Embryonic facial prominence (tissue), 1 donor: ENCODE data around the gene PLXDC2.
A peak's percentile ranks its signal among the peaks of the same experiment; 100 is the strongest.
"Not testable (repeated sequence)": the region's sequence is repeated elsewhere in the genome, so short reads cannot be mapped to it uniquely, and the experiment has no call there.

Experiments used
- DNase-seq: peaks from one replicate; pipeline ENCODE4 v3.0.0-alpha.2; 2016; ENCODE audit errors: extremely low spot score

Gene PLXDC2

DNA sequence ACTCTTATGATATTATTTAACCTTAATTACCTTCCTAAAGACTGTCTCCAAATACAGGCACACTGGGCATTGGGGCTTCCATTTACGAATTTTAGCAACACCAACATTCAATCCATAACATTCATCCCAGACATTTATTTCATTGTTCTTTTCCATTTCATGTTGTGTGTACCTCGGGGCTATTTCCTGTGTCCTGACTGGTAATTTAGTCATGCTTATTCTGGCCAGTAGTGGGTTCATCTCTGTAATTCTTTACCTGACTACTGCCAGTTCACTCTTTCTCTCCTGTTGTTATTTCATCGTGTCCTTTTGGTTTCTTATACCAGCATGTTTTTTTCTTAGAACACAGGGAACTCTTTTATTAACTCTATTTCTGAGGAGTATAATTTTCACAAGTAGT lies 225.7 kb downstream of the PLXDC2 start:
- no peak for DNase-seq

- DNase-seq = not testable (repeated sequence)
These were observed 228.9 kb downstream of the PLXDC2 start for GRCh38 chr10:20045100-20045499.

DNA sequence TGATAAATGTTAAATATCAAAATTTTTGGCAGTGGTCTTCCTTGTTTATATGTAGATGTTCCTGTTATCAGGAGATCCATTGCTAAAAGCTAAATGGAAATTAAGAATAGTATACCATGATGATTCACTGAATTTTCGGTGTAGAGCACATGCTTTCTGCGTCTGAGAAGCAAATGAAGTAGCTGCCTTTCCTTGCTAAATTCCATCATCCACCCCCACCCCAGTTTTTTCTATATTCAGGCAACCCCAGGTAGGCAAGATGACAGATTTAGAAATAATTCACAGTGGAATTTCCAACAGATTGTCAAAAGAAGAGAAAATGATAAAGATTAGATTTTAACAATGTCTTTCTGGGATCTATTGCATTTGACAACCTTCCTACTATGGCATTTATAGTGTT lies 231.9 kb downstream of the PLXDC2 start:
- no peak for DNase-seq

DNA sequence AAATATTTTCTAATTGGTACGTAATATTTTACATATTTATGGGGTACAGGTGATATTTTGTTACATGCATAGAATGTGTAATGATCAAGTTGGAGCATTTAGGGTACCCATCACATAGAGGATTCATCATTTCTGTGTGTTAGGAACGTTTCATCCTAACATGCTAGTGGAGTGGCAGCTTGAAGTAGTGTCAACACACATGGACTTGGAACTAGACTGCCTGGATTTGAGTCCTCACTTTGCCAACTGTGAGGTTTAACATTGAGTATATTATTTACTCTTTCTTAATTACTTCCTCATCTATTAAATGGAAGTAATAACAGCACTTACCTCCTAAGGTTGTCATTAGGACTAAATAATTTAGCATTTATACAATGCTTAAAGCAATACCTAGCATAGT lies 241.9 kb downstream of the PLXDC2 start:
- no peak for DNase-seq

DNA sequence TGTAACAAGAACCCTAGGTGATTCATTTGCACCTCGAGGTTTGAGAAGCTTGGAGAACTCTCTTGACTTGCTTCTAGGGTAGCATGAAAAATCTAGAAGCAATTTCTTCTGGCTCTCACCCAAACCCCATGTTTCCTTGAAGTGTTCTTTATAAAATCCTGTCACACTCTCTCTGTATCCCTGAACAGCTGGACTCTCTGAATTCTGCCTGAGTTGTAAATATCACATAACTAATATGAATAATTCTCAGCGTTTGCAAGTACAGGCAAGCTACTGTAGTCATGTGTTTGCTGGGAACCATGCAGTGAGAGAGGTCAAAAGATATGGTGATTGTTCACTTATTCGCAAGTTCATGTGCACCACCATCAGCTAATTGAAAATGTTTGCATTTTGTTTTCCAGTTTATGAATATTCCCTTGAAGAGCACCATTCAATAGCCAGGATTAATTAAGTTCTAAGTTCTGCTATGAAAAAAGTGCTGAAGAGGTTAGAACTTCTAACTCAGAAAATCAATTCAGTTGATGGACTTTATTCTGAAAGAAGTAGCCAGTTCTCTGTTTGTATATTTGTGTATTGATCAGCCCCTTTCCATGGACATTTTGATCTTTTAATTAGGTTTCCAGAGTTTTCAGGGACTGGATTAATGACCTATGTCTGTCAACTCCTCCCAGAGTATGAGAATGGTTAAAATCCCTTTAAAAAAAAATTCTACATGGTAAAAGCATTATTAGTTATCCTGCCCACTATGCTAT lies 243.0 kb downstream of the PLXDC2 start:
- DNase-seq = no peak

DNA sequence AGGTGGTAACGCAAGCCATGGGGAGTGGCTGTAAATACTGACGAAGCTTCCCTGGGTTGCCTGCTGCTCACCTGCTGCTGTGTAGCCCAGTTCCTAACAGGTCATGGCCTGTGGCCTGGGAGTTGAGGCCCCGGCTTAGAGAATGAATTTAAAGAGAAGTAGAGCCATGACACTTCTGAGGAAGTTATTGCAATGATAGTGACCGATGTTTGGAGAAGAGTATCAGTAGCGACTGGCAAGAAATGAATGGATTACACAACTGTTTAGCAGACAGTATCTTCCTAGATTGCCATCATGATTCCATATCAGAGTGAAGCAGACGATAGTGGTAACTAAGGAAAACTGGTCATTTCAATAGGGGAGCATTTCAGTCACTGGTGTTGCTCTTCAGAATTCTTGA lies 249.6 kb downstream of the PLXDC2 start:
- DNase-seq = no peak

- no peak for DNase-seq
These were observed 256.9 kb downstream of the PLXDC2 start for GRCh38 chr10:20073167-20073566.

GRCh38 chr10:20075713-20076112 lies 259.5 kb downstream of the PLXDC2 start:
- no peak for DNase-seq

GRCh38 chr10:20084451-20084850 lies 268.2 kb downstream of the PLXDC2 start:
- no peak for DNase-seq

GRCh38 chr10:20085115-20085514 lies 268.9 kb downstream of the PLXDC2 start:
- DNase-seq = no peak

DNA sequence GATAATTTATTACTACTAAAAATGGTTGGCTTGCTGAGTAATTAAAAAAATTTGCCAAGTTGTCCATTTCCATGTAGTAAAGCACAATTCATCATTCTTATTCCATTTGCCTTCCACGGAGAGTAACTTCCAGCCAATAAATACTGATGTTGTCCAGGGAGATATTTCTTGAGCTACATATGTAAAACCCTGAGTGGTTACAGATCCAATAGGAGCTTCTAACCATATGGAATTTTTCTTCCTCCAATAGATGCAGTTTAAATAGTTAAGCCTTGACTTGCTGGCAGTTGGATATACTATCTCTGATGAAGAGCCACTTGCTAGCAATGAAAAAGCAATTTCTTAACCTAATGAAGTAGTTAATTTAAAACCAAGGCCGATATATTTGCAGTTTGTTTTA lies 271.1 kb downstream of the PLXDC2 start:
- no peak for DNase-seq

DNA sequence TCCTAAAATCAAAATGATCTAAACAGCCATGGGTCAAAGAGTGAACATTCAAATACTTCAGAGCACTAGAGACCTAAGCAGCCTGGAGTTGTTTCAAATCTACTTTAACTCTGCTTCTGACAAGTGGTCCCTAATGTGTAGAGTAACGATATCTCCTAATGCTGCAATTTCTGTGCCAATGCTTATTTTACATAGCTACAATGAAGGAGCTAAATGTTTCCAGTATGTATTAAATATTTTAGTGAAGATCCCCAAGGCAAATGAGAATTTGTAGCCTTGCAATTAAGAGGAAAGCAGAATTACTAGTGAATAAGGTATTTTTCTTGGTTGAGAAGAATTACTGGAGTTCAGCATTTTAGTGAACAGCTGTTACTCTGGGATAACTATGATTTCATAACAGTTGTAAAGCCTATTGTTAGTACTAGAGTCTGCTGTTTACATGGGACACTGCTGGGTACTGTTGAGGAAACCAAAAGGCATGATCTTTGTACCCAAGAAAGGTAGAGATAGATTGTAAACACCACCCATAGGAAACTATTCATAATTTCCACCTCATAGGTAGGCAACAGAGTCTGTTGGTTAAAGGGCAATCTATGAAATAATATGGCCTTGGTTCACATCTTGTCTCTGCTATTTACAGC lies 271.9 kb downstream of the PLXDC2 start:
- DNase-seq = no peak

DNA sequence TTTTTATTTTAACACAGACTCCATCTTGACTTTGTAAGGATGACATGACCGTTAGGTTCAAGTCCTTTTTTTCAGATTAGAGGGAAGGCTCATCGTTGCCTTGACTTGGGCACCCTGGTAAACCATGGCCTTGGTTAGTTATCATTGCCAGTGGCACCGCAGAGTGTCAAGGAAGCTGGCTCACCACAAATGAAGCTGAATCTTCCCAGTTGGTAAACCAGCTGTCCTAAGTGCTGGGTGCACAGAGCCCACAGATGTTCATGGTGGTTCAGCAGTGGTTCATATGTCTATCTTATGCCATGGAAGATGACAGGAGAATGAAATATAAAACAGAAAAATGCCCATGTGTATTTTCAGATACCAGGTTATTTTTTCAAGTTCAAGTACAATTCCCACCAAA lies 273.6 kb downstream of the PLXDC2 start:
- no peak for DNase-seq

DNA sequence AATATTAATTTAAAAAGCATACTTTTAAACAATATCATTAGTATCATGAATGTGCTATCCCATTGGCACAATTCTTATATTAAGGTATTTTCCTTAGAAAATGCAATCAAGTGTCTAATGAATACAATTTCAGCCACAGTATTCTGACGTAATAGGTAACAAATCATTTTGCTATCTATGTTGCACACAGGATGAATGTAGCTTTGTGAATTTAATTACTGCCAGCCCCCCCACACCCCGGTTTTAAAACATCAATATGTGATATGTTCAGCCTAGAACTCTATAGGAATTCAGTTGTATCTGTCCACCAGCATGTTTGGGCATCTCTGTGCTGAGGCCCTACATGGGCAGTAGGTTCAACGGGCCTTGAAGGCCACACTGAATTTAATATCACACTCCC lies 274.6 kb downstream of the PLXDC2 start:
- DNase-seq = no peak

DNA sequence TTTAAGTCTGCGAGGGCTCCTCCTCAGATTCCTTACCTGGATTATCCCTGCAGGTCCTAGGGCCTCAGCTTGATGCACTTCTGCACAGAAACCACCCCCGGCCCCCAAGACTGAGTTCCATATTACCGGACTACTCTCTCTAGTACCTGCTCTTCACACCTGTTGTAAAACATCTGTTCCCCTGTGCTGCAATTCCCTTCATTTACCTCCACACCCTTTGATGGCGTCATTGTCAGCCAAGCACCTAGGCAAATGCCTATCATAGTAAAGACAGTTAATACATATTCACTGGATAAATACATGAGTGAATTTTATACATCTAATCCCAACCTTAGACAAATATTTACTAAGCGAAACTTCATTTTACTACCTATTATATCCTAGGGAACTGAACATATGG lies 275.5 kb downstream of the PLXDC2 start:
- no peak for DNase-seq

DNA sequence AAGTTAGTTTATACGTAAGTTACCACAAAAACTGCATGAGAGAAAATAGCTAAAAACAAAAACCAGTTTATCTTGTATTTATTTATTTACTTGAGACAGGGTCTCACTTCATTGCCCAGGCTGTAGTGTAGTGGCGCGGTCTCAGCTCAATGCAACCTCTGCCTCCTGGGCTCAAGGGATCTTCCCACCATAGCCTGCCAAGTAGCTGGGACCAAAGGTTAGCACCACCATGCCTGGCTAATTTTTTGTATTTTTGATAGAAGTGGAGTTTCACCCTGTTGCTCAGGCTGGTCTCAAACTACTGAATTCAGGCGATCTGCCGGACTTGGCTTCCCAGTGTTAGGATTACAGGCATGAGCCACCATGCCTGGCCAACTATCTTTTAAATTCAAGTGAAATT lies 277.4 kb downstream of the PLXDC2 start:
- no peak for DNase-seq

- DNase-seq = no peak
These were observed 278.2 kb downstream of the PLXDC2 start for GRCh38 chr10:20094226-20094976.

GRCh38 chr10:20100171-20100570 lies 283.9 kb downstream of the PLXDC2 start:
- DNase-seq = peak; percentile 16

DNA sequence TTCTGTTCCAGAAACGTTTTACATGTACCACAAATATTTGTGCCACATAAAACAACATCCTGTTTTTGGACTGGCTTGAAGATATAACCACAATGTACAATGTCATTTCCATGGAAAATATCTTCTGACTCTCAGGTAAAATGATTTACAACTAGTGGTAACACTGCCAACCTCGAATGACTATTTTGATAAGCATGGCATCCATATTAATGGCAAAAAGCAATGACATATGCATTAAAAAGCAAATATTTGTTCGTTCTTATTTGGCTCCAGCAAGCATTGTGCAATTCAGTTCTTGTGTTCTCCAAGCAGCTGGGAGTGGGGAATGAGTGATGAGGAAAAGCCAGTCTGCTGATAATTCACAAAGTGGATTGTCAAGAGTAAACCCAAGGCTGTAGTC lies 289.0 kb downstream of the PLXDC2 start:
- DNase-seq = no peak

- no peak for DNase-seq
These were observed 289.7 kb downstream of the PLXDC2 start for GRCh38 chr10:20105931-20106330.

DNA sequence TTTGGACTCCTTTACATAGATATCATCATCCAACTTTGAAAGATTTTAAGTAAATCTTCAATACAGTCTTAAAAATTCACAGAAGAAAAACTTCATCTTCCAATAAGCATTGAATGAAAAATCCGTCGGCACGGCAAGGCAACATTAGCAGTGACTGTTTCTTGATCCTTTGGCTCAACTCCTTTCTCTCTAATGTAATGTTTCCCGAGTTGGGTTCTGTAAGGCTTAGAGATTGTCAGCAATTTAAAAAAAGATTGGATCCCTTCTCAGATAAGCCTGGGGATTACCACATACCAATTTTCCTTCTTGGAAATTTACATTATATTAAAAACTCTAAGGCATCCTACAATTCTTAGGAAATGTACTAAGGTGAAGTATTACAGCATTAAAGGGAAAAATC lies 291.8 kb downstream of the PLXDC2 start:
- DNase-seq = no peak

- no peak for DNase-seq
These were observed 293.4 kb downstream of the PLXDC2 start for GRCh38 chr10:20109613-20110012.
